NCI-H226 (cell line): ENCODE measurements around the gene BCAS3.

Source experiments
- DNase-seq: peaks from one replicate; pipeline ENCODE4 v3.0.0-alpha.2; 2015

BCAS3 gene

DNA sequence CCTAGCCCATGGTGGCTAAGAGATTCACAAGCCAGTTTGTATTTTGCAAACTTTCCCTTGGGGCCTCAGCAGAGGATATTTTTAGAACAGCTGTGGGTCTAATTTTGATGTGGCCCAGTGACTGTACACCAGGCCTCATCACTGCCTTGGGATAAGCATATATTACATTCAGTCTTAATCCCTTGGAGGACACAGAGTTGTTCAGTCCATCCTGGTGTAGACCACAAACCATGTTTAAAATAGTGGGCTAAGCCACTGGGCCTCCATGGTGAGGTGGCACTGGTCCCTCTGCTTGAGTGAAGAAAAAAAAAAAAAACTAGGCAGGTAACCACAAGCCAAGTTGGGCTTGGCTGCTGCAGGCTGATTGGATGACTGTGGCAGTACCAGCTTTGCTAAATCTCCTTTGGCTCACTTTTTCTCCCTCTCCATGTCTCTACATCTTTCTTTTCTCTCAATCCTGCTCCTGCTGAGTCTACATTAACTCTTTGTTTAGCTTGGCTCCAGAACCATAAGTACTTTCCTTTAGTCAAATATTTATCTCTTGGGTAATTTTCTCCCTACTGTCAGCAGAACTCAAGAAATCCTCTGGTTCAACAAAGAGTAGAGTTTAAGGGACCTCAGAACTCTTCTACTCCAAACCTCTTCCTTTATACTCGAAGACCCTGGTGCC lies 602.0 kb downstream of the BCAS3 start:
- DNase-seq = no peak

DNA sequence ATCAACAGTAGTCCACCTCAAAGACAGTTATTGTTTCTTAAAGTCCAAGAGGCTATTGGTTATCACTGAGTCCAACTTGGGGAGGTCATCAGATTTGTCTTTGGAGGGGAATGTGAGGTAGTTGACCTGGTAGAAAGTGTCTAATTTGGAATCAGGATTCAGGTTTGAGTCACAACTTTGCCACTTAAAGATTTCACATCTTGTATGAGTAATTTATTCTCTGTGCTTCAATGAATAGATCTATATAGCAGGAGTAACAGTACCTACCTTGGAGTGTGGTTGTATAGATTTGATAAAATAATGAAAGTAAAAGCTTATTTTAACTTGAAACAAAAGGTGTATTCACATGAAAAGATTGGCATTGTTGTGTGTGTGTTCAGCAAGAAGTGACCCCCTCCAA lies 602.7 kb downstream of the BCAS3 start:
- no peak for DNase-seq

GRCh38 chr17:61280851-61281250 lies 603.2 kb downstream of the BCAS3 start:
- DNase-seq = no peak

DNA sequence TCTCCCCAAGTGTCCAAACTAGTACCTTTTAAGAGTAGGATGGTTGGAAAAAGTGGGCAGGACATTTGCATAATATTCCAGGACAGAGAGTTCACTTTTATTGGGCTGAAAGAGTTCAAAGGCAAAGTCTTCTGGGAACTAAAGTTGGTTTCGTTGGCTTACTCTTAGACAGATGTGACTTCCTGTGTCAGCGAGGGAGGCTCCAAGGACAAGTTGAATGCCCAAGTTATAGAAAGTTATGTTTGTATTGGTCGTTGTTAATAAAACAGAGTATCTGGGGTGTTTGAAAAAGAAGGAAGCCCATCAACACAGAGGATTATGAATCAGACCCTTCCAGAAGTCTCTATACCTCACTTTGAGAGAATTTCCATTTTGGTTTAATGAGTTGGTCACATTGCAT lies 604.7 kb downstream of the BCAS3 start:
- no peak for DNase-seq

- no peak for DNase-seq
Measured at GRCh38 chr17:61283043-61283442, 605.4 kb downstream of the BCAS3 start.

GRCh38 chr17:61284174-61284573 lies 606.5 kb downstream of the BCAS3 start:
- DNase-seq = peak; percentile 41

GRCh38 chr17:61284746-61285145 lies 607.1 kb downstream of the BCAS3 start:
- DNase-seq = no peak

- DNase-seq = no peak
Measured at GRCh38 chr17:61285526-61286320, 608.1 kb downstream of the BCAS3 start.

GRCh38 chr17:61286449-61286848 lies 608.8 kb downstream of the BCAS3 start:
- DNase-seq = no peak

GRCh38 chr17:61289408-61290385 lies 612.0 kb downstream of the BCAS3 start:
- no peak for DNase-seq

- DNase-seq = no peak
Measured at GRCh38 chr17:61291451-61292285, 614.0 kb downstream of the BCAS3 start.

- no peak for DNase-seq
Measured at GRCh38 chr17:61294286-61294685, 616.6 kb downstream of the BCAS3 start.

GRCh38 chr17:61294777-61295176 lies 617.1 kb downstream of the BCAS3 start:
- no peak for DNase-seq

DNA sequence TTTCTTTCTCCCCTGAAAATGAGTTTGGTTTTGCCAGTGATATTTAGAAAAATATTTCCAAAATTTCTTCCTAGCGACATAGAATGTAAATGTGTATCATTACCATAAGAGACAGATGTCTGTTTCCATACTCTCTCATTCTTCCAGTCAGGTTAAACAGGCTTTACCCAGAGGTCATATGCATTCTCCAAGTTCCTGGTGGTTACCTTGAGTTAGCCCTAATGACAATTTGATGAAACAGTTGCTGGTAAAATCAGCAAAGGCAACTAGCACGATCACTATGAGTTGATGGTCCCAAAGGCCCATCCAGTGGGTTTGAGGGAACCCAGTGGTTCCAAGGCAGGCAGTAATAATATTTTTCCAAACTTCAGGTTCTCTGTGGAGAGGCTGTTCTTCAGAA lies 618.4 kb downstream of the BCAS3 start:
- DNase-seq = no peak

- DNase-seq = no peak
Measured at GRCh38 chr17:61299517-61300513, 622.2 kb downstream of the BCAS3 start.

- DNase-seq = no peak
Measured at GRCh38 chr17:61302953-61303816, 625.5 kb downstream of the BCAS3 start.

DNA sequence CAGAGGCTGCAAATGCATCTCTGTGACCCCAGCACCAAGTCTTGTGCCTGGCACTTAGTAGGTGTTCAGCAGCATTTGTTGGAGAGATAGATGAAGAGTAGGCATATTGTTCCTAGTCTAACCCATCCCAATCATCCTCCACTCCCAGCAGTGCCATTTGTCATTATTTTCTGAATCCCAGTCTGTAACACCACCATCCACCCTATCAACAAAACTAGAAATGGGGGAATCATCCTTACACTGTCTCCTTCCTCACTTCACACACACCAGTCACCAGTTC lies 626.1 kb downstream of the BCAS3 start:
- DNase-seq = no peak

GRCh38 chr17:61305024-61305423 lies 627.4 kb downstream of the BCAS3 start:
- no peak for DNase-seq

- DNase-seq = no peak
Measured at GRCh38 chr17:61306003-61306402, 628.4 kb downstream of the BCAS3 start.
